Esophagus muscularis mucosa (tissue), 2 donors: Measurements from ENCODE around the gene DUOXA2.

Experiments
- EP300 ChIP-seq: sonication (generic); formaldehyde crosslinking; IDR thresholded peaks from one replicate; pipeline ENCODE4 v1.6.1; 2017; ENCODE audit warnings: antibody characterized with exemption
- POLR2A ChIP-seq: fragments of 450-650 bp; IDR thresholded peaks from one replicate; pipeline ENCODE4 v1.6.1; 2017; ENCODE audit warnings: antibody characterized with exemption, moderate library complexity, mild to moderate bottlenecking, low read depth

DNA sequence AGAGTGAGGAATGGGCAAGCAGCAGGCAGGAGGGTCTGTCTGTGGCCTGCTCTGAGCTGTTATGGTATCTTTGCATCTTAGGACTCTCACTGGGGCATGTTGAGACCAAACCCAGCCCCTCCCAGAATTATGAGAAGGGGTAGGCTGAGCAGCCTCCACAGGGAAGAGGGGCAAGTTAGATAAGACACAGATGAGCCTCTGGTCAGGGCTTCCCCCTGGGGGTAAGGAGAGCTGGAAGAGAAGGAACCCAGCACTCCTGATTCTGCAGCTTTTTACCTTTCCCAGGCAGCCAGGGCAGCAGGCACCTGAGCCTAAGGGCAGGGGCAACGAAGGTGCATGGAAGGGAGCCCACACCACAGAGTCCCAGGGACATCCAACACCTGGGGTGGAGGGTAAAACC is 34.9 kb downstream of the DUOXA2 start:
- TF ChIP-seq EP300 (no peak), POLR2A (no peak)
